Astrocyte (in vitro differentiated cells and primary cell): ENCODE measurements around the gene MTX1. TPM values are rescaled to one million over a fixed set of nuclear protein-coding genes. Genes with fewer than 3 reads are reported as not detected.
"Not testable (repeated sequence)": the region's sequence is repeated elsewhere in the genome, so short reads cannot be mapped to it uniquely, and the experiment has no call there.

Experiments
- DNase-seq: peaks from one replicate; pipeline ENCODE4 v3.0.0-alpha.2; 2010; ENCODE audit warnings: low read depth
- FAIRE-seq: peaks from 2 replicates; lab custom pipeline; 2011; peaks lifted over from hg19 to GRCh38; lab: Jason Lieb, UNC
- H2AFZ ChIP-seq: 2 replicates; pipeline ENCODE4 v1.6.0; 2012; ENCODE audit warnings: low read depth, low read length, inconsistent platforms
- H3K27ac ChIP-seq: 2 replicates; pipeline ENCODE4 v1.5.1; 2011; ENCODE audit warnings: low read depth, low read length, inconsistent platforms
- H3K27me3 ChIP-seq: 2 replicates; pipeline ENCODE4 v1.6.0; 2011; ENCODE audit warnings: low read length, inconsistent platforms; ENCODE audit not compliant: insufficient read depth
- H3K36me3 ChIP-seq: 2 replicates; pipeline ENCODE4 v1.5.1; 2011; ENCODE audit warnings: low read length, inconsistent platforms; ENCODE audit not compliant: insufficient read depth
- H3K4me1 ChIP-seq: 2 replicates; pipeline ENCODE4 v1.5.1; 2011; ENCODE audit warnings: low read length, inconsistent platforms; ENCODE audit not compliant: insufficient read depth
- H3K4me2 ChIP-seq: 2 replicates; pipeline ENCODE4 v1.6.0; 2012; ENCODE audit warnings: low read length, inconsistent platforms
- H3K4me3 ChIP-seq: 2 replicates; pipeline ENCODE4 v1.5.1; 2011; ENCODE audit warnings: low read depth, mild to moderate bottlenecking, low read length, inconsistent platforms; ENCODE audit not compliant: insufficient read depth
- H3K79me2 ChIP-seq: 2 replicates; pipeline ENCODE4 v1.6.0; 2012; ENCODE audit warnings: mild to moderate bottlenecking, low read length, inconsistent platforms; ENCODE audit not compliant: insufficient read depth
- H3K9ac ChIP-seq: 2 replicates; pipeline ENCODE4 v1.6.0; 2012; ENCODE audit warnings: mild to moderate bottlenecking, low read length, inconsistent platforms
- H3K9me3 ChIP-seq: 2 replicates; pipeline ENCODE4 v1.5.1; 2012; ENCODE audit warnings: low read depth, mild to moderate bottlenecking, low read length, inconsistent platforms; ENCODE audit not compliant: insufficient read depth
- H4K20me1 ChIP-seq: 2 replicates; pipeline ENCODE4 v1.6.0; 2012; ENCODE audit warnings: low read length, inconsistent platforms; ENCODE audit not compliant: insufficient read depth
- H3K27ac Mint-ChIP-seq: one replicate; pipeline ENCODE4 v1.8.0; 2021; ENCODE audit warnings: mild to moderate bottlenecking, mixed read lengths; ENCODE audit not compliant: unreplicated experiment
- H3K27me3 Mint-ChIP-seq: one replicate; pipeline ENCODE4 v1.8.0; 2021; ENCODE audit warnings: low read depth, mixed read lengths; ENCODE audit not compliant: unreplicated experiment
- H3K36me3 Mint-ChIP-seq: one replicate; pipeline ENCODE4 v1.8.0; 2021; ENCODE audit warnings: low read depth, mixed read lengths; ENCODE audit not compliant: unreplicated experiment
- H3K4me1 Mint-ChIP-seq: one replicate; pipeline ENCODE4 v1.8.0; 2021; ENCODE audit warnings: low read depth, mixed read lengths; ENCODE audit not compliant: unreplicated experiment
- H3K4me3 Mint-ChIP-seq: one replicate; pipeline ENCODE4 v1.8.0; 2021; ENCODE audit warnings: mild to moderate bottlenecking, moderate library complexity, mixed read lengths; ENCODE audit not compliant: unreplicated experiment
- H3K9me3 Mint-ChIP-seq: one replicate; pipeline ENCODE4 v1.8.0; 2021; ENCODE audit warnings: mild to moderate bottlenecking, mixed read lengths; ENCODE audit not compliant: unreplicated experiment
- CTCF ChIP-seq: IDR thresholded peaks from 2 replicates; pipeline ENCODE4 v1.5.1; 2011; ENCODE audit warnings: low read depth, mild to moderate bottlenecking, inconsistent platforms, low read length, moderate library complexity; ENCODE audit not compliant: insufficient read depth
- EZH2 ChIP-seq: IDR thresholded peaks from 2 replicates; pipeline ENCODE4 v1.6.1; 2012; ENCODE audit warnings: mild to moderate bottlenecking, low read length, inconsistent platforms; ENCODE audit not compliant: insufficient read depth
- total RNA-seq: library from RNA; stranded (reverse); gene quantifications from 2 replicates; pipeline ENCODE4 v1.2.1, GENCODE V29; 2021

MTX1 gene
- total RNA-seq, 1 donor from 2014 or later: 41.8 TPM

GRCh38 chr1:155188268-155188667 is 20.2 kb upstream of the MTX1 start:
- Histone ChIP-seq H3K27me3 (no peaks in the 10 kb centered on the region), H3K9ac (no peak overlapping the region), H2AFZ (no peak overlapping the region), H3K79me2 (no peaks in the 10 kb centered on the region), H3K27ac (no peak overlapping the region), H3K4me1 (peaks cover 4% of the 10 kb centered on the region), H3K4me2 (no peak overlapping the region), H3K9me3 (no peaks in the 10 kb centered on the region), H3K4me3 (no peak overlapping the region), H4K20me1 (no peaks in the 10 kb centered on the region), H3K36me3 (peaks cover 6% of the 10 kb centered on the region)
- peak overlapping the region; percentile 55 for H3K27ac Mint-ChIP-seq
- H3K4me3 Mint-ChIP-seq: peak overlapping the region; percentile 63
- peaks cover 11% of the 10 kb centered on the region for H3K36me3 Mint-ChIP-seq
- peaks cover 2% of the 10 kb centered on the region for H3K4me1 Mint-ChIP-seq
- peaks cover 1% of the 10 kb centered on the region for H3K27me3 Mint-ChIP-seq
- TF ChIP-seq CTCF (no peak), EZH2 (no peak)
- no peak for FAIRE-seq
- DNase-seq: no peak
- peaks cover 3% of the 10 kb centered on the region for H3K9me3 Mint-ChIP-seq

- H3K4me3 ChIP-seq, H2AFZ ChIP-seq, H4K20me1 ChIP-seq, H3K27ac Mint-ChIP-seq, DNase-seq, FAIRE-seq, H3K27ac ChIP-seq, H3K9me3 ChIP-seq, H3K27me3 ChIP-seq, H3K9ac ChIP-seq, H3K4me3 Mint-ChIP-seq, H3K36me3 Mint-ChIP-seq, H3K4me2 ChIP-seq, H3K36me3 ChIP-seq, H3K79me2 ChIP-seq, H3K9me3 Mint-ChIP-seq, H3K27me3 Mint-ChIP-seq: not testable (repeated sequence)
- peaks cover 11% of the 10 kb centered on the region for H3K4me1 Mint-ChIP-seq
- H3K4me1 ChIP-seq: peaks cover 15% of the 10 kb centered on the region
Measured at GRCh38 chr1:155189926-155190325, 18.6 kb upstream of the MTX1 start.

- H3K36me3 Mint-ChIP-seq: peaks cover 10% of the 10 kb centered on the region
- Histone ChIP-seq H2AFZ (no peak overlapping the region), H3K27me3 (no peaks in the 10 kb centered on the region), H3K4me2 (no peak overlapping the region), H3K4me3 (no peak overlapping the region), H3K4me1 (peaks cover 27% of the 10 kb centered on the region), H3K9ac (no peak overlapping the region), H3K9me3 (no peaks in the 10 kb centered on the region), H3K79me2 (peaks cover 16% of the 10 kb centered on the region), H4K20me1 (peaks cover 1% of the 10 kb centered on the region), H3K27ac (no peak overlapping the region), H3K36me3 (no peaks in the 10 kb centered on the region)
- peak overlapping the region; percentile 82 for H3K27ac Mint-ChIP-seq
- no peak for DNase-seq
- peaks cover 3% of the 10 kb centered on the region for H3K9me3 Mint-ChIP-seq
- H3K4me1 Mint-ChIP-seq: peaks cover 20% of the 10 kb centered on the region
- no peak for FAIRE-seq
- peak overlapping the region; percentile 62 for H3K4me3 Mint-ChIP-seq
- TF ChIP-seq EZH2: no peak
- no peak for TF ChIP-seq CTCF
- H3K27me3 Mint-ChIP-seq: peaks cover 1% of the 10 kb centered on the region
Measured at GRCh38 chr1:155191904-155192303, 16.6 kb upstream of the MTX1 start.
